Stimulated activated naive CD4-positive, alpha-beta T cell treated with Interleukin-2 at 50 U/mL for 16 hours (primary cell): ENCODE data around the gene KAZALD1.

Experiments
- DNase-seq: peaks from one replicate; lab custom pipeline; 2025; lab: John Stamatoyannopoulos, UW

KAZALD1 gene

GRCh38 chr10:101066896-101067355 lies 5.1 kb downstream of the KAZALD1 start:
- no peak for DNase-seq

- DNase-seq, result peak; percentile 67
Measured at GRCh38 chr10:101067356-101068083, 5.7 kb downstream of the KAZALD1 start.

- no peak for DNase-seq
Measured at GRCh38 chr10:101069441-101069840, 7.7 kb downstream of the KAZALD1 start.

GRCh38 chr10:101070098-101070497 lies 8.3 kb downstream of the KAZALD1 start:
- no peak for DNase-seq

GRCh38 chr10:101071267-101071884 lies 9.6 kb downstream of the KAZALD1 start:
- no peak for DNase-seq

- DNase-seq, result no peak
Measured at GRCh38 chr10:101071885-101072433, 10.2 kb downstream of the KAZALD1 start.

- DNase-seq, result no peak
Measured at GRCh38 chr10:101072923-101073322, 11.1 kb downstream of the KAZALD1 start.

- DNase-seq, result no peak
Measured at GRCh38 chr10:101073631-101074030, 11.8 kb downstream of the KAZALD1 start.

GRCh38 chr10:101075775-101076174 lies 14.0 kb downstream of the KAZALD1 start:
- DNase-seq, result no peak

- no peak for DNase-seq
Measured at GRCh38 chr10:101076630-101077029, 14.8 kb downstream of the KAZALD1 start.

- DNase-seq, result no peak
Measured at GRCh38 chr10:101079874-101080273, 18.1 kb downstream of the KAZALD1 start.

- no peak for DNase-seq
Measured at GRCh38 chr10:101080933-101081931, 19.4 kb downstream of the KAZALD1 start.

- DNase-seq, result no peak
Measured at GRCh38 chr10:101085846-101086245, 24.1 kb downstream of the KAZALD1 start.

- no peak for DNase-seq
Measured at GRCh38 chr10:101087376-101087775, 25.6 kb downstream of the KAZALD1 start.

- DNase-seq, result no peak
Measured at GRCh38 chr10:101087965-101088364, 26.2 kb downstream of the KAZALD1 start.

GRCh38 chr10:101089520-101090299 lies 27.9 kb downstream of the KAZALD1 start:
- DNase-seq, result no peak

GRCh38 chr10:101090597-101090996 lies 28.8 kb downstream of the KAZALD1 start:
- no peak for DNase-seq

- no peak for DNase-seq
Measured at GRCh38 chr10:101091546-101092290, 29.9 kb downstream of the KAZALD1 start.

GRCh38 chr10:101092881-101093354 lies 31.1 kb downstream of the KAZALD1 start:
- no peak for DNase-seq

- no peak for DNase-seq
Measured at GRCh38 chr10:101094121-101094879, 32.5 kb downstream of the KAZALD1 start.
